GM23248 (cell line): ENCODE measurements around the gene PDIK1L. TPM values are rescaled to one million over a fixed set of nuclear protein-coding genes. Genes with fewer than 3 reads are reported as not detected.

Experiments
- DNase-seq: peaks from one replicate; pipeline ENCODE4 v3.0.0-alpha.2; 2015
- H2AFZ ChIP-seq: fragments of 200-600 bp; sonication (generic); 2 replicates; pipeline ENCODE4 v1.6.1; 2016; ENCODE audit warnings: antibody characterized with exemption
- H3F3A ChIP-seq: fragments of 200-600 bp; sonication (generic); 2 replicates; pipeline ENCODE4 v1.6.1; 2016; ENCODE audit warnings: mild to moderate bottlenecking, antibody characterized with exemption, mixed run types; ENCODE audit not compliant: insufficient read depth
- H3K27ac ChIP-seq: fragments of 200-600 bp; sonication (generic); 2 replicates; pipeline ENCODE4 v1.5.1; 2016; ENCODE audit warnings: mild to moderate bottlenecking
- H3K27me3 ChIP-seq: fragments of 200-600 bp; sonication (generic); replicated peaks from 2 replicates; pipeline ENCODE4 v1.6.1; 2016; ENCODE audit warnings: mild to moderate bottlenecking; ENCODE audit not compliant: insufficient read depth
- H3K36me3 ChIP-seq: fragments of 200-600 bp; sonication (generic); 2 replicates; pipeline ENCODE4 v1.6.1; 2016; ENCODE audit warnings: low read depth, mild to moderate bottlenecking
- H3K4me1 ChIP-seq: fragments of 200-600 bp; sonication (generic); 2 replicates; pipeline ENCODE4 v1.6.1; 2016; ENCODE audit warnings: mild to moderate bottlenecking; ENCODE audit not compliant: insufficient read depth
- H3K4me2 ChIP-seq: fragments of 200-600 bp; sonication (generic); one replicate; pipeline ENCODE4 v1.6.1; 2016; ENCODE audit warnings: mild to moderate bottlenecking; ENCODE audit not compliant: unreplicated experiment
- H3K4me3 ChIP-seq: fragments of 200-600 bp; sonication (generic); 2 replicates; pipeline ENCODE4 v1.5.1; 2016; ENCODE audit warnings: mild to moderate bottlenecking
- H3K79me2 ChIP-seq: fragments of 200-600 bp; sonication (generic); 2 replicates; pipeline ENCODE4 v1.6.1; 2016; ENCODE audit warnings: mild to moderate bottlenecking; ENCODE audit not compliant: insufficient read depth
- H3K9ac ChIP-seq: fragments of 200-600 bp; sonication (generic); 2 replicates; pipeline ENCODE4 v1.6.1; 2016; ENCODE audit warnings: mild to moderate bottlenecking
- H3K9me2 ChIP-seq: fragments of 200-600 bp; sonication (generic); 2 replicates; pipeline ENCODE4 v1.6.1; 2016; ENCODE audit warnings: mixed run types, mild to moderate bottlenecking, moderate library complexity; ENCODE audit not compliant: insufficient read depth
- H3K9me3 ChIP-seq: fragments of 200-600 bp; sonication (generic); one replicate; pipeline ENCODE4 v1.6.1; 2017; ENCODE audit warnings: low read depth
- H4K20me1 ChIP-seq: fragments of 200-600 bp; sonication (generic); 2 replicates; pipeline ENCODE4 v1.6.0; 2016; ENCODE audit not compliant: insufficient read depth
- EZH2 ChIP-seq: fragments of 200-600 bp; sonication (generic); IDR thresholded peaks from 2 replicates; pipeline ENCODE4 v1.6.1; 2018; ENCODE audit warnings: antibody characterized with exemption, mild to moderate bottlenecking; ENCODE audit not compliant: insufficient read depth, poor library complexity, severe bottlenecking
- EZH2phosphoT487 ChIP-seq: fragments of 200-600 bp; sonication (generic); IDR thresholded peaks from 2 replicates; pipeline ENCODE4 v1.6.1; 2018; ENCODE audit warnings: antibody characterized with exemption, moderate library complexity, mild to moderate bottlenecking, low read depth; ENCODE audit not compliant: insufficient read depth
- WGBS, 2 experiments: methylation state at CpG; one replicate each; pipeline ENCODE4 v1.1.6; 2015 to 2017; ENCODE audit warnings: low lambda C conversion rate in 2 of 2, low coverage in 1 of 2; ENCODE audit errors: missing lambda C conversion rate in 2 of 2; 5-methylcytosine and 5-hydroxymethylcytosine counted together
- in situ Hi-C: fragments of 300-500 bp; cut with MboI; formaldehyde crosslinking; loops from 2 replicates; pipeline ENCODE4 v1.15.0; 2020
- polyA plus RNA-seq: library from polyadenylated mRNA; unstranded; fragments of >200 nt; fragmentation: Nextera tagmentation; extraction: Ambion mirVana; gene quantifications from 2 replicates; pipeline ENCODE4 v1.2.1, GENCODE V29; 2016
- total RNA-seq: library from RNA; depleted of rRNA; stranded (reverse); fragments of >200 nt; shearing (Covaris generic); gene quantifications from 2 replicates; pipeline ENCODE4 v1.2.3, GENCODE V29; 2014

Gene PDIK1L
- total and polyA plus RNA-seq, 2 experiments from 2014 or later: 3.5 to 6.6 TPM

- Histone ChIP-seq H3K9ac (no peak overlapping the region), H3K4me2 (peak overlapping the region; percentile 97), H3K9me3 (no peaks in the 10 kb centered on the region), H4K20me1 (no peaks in the 10 kb centered on the region), H2AFZ (peak overlapping the region; percentile 83), H3K9me2 (no peaks in the 10 kb centered on the region), H3F3A (no peaks in the 10 kb centered on the region), H3K79me2 (no peaks in the 10 kb centered on the region), H3K4me1 (no peaks in the 10 kb centered on the region), H3K4me3 (peak overlapping the region; percentile 70), H3K36me3 (no peaks in the 10 kb centered on the region), H3K27ac (no peak overlapping the region), H3K27me3 (peaks cover 16% of the 10 kb centered on the region)
- in situ Hi-C loops: no loop called here
- WGBS, 2 experiments: 50 to 54% methylated on average over 17 to 18 of the region's 18 CpGs
- TF ChIP-seq EZH2phosphoT487 (no peak), EZH2 (no peak)
- no peak for DNase-seq
Measured at GRCh38 chr1:26160527-26161414, 49.1 kb downstream of the PDIK1L start.

GRCh38 chr1:26161415-26162219 lies 50.0 kb downstream of the PDIK1L start:
- Histone ChIP-seq H3K79me2 (no peaks in the 10 kb centered on the region), H4K20me1 (no peaks in the 10 kb centered on the region), H3K27ac (no peak overlapping the region), H3F3A (no peaks in the 10 kb centered on the region), H3K9ac (0 out of 2 replicates have a peak overlapping the region, but pooled peaks have one; percentile 33), H3K27me3 (peaks cover 16% of the 10 kb centered on the region), H3K9me3 (no peaks in the 10 kb centered on the region), H3K36me3 (no peaks in the 10 kb centered on the region), H2AFZ (peak overlapping the region; percentile 83), H3K4me3 (peak overlapping the region; percentile 70), H3K9me2 (no peaks in the 10 kb centered on the region), H3K4me1 (no peaks in the 10 kb centered on the region), H3K4me2 (peak overlapping the region; percentile 97)
- in situ Hi-C loops: no loop called here
- WGBS, 2 experiments: 2 to 4% methylated on average over 28 to 69 of the region's 98 CpGs
- no peak for TF ChIP-seq EZH2phosphoT487
- no peak for TF ChIP-seq EZH2
- DNase-seq: peak; percentile 75

- TF ChIP-seq EZH2phosphoT487 (no peak), EZH2 (no peak)
- in situ Hi-C loops: no loop called here
- 23 to 24% methylated on average over 21 of the region's 21 CpGs for WGBS, 2 experiments
- H3K9ac ChIP-seq: no peak overlapping the region
- H3K4me3 ChIP-seq: peak overlapping the region; percentile 70
- no peaks in the 10 kb centered on the region for H3K9me3 ChIP-seq
- H3K27me3 ChIP-seq: peaks cover 16% of the 10 kb centered on the region
- H3K79me2 ChIP-seq: no peaks in the 10 kb centered on the region
- H2AFZ ChIP-seq: peak overlapping the region; percentile 83
- H3K36me3 ChIP-seq: no peaks in the 10 kb centered on the region
- no peak for DNase-seq
- no peaks in the 10 kb centered on the region for H4K20me1 ChIP-seq
- H3K4me1 ChIP-seq: no peaks in the 10 kb centered on the region
- H3F3A ChIP-seq: no peaks in the 10 kb centered on the region
- H3K9me2 ChIP-seq: no peaks in the 10 kb centered on the region
- H3K4me2 ChIP-seq: peak overlapping the region; percentile 97
- H3K27ac ChIP-seq: no peak overlapping the region
Measured at GRCh38 chr1:26162220-26162709, 50.6 kb downstream of the PDIK1L start.

- Histone ChIP-seq H3K27ac (no peak overlapping the region), H3K36me3 (no peaks in the 10 kb centered on the region), H3K27me3 (peaks cover 16% of the 10 kb centered on the region), H3K9me2 (no peaks in the 10 kb centered on the region), H4K20me1 (no peaks in the 10 kb centered on the region), H3K9ac (no peak overlapping the region), H3K4me3 (peak overlapping the region; percentile 65), H3K79me2 (no peaks in the 10 kb centered on the region), H3F3A (no peaks in the 10 kb centered on the region), H3K4me2 (peak overlapping the region; percentile 77), H3K9me3 (no peaks in the 10 kb centered on the region), H3K4me1 (no peaks in the 10 kb centered on the region), H2AFZ (peak overlapping the region; percentile 82)
- no peak for DNase-seq
- in situ Hi-C loops: no loop called here
- TF ChIP-seq EZH2 (no peak), EZH2phosphoT487 (no peak)
- WGBS, 2 experiments: 32 to 37% methylated on average over 9 of the region's 9 CpGs
Measured at GRCh38 chr1:26163684-26164035, 52.0 kb downstream of the PDIK1L start.
